Inflammatory macrophage (primary cell): ENCODE measurements around the gene MAP7.
A peak's percentile ranks its signal among the peaks of the same experiment; 100 is the strongest.
"Not testable (repeated sequence)": the region's sequence is repeated elsewhere in the genome, so short reads cannot be mapped to it uniquely, and the experiment has no call there.

Experiments used
- DNase-seq, 2 donors: peaks; one replicate each; pipeline ENCODE4 v3.0.0-alpha.2; 2020 to 2022

Gene MAP7

DNA sequence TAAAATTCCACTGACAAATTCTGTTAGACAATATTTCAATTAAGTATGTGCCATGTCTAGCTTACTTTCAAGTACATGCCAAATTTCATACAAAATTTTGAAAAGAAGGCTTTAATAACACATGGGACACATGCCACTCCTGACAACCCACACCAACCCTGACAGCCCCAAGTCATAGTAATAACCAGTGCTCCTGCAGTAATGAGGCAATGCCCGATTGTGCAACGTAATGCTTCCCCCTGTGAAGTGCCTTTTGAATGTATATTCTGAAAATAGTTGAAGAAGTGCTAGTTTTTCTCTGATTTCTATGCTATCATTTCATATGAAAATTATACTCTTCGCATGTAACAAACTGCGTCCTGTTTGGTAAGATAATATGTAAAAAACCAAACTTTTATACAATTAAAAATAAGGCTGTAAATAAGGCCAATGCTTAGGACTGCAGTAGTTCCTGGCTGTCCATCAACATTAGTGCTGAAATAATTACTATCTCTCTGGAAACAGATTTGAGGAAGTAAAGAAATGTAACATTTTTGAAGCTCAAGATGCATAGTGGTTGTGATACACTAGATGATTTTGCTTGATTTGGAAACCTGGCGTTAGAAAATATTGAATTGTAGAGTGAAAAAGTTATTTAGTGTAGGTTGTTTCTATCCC is 134.7 kb downstream of the MAP7 start:
- DNase-seq, result peak; percentile 91 to 94

DNA sequence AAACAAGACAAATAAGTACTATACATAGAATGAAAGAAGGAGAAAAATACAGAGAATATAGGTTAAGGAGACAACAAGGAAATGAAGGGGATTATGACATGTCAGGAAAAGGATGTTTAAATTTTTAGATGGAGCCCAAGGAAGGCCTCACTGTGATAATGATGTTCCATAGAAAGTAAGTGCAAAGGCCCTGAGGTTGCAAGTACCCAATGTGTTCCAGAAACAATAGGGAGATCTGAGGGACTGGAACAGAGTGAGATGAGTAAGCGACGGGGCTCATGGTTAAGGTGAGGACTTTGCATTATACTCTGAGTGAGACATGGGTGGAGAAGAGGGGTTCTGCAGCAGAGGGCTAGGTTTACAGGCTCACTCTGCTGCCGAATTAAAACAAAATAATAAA is 137.8 kb downstream of the MAP7 start:
- DNase-seq, result no peak

DNA sequence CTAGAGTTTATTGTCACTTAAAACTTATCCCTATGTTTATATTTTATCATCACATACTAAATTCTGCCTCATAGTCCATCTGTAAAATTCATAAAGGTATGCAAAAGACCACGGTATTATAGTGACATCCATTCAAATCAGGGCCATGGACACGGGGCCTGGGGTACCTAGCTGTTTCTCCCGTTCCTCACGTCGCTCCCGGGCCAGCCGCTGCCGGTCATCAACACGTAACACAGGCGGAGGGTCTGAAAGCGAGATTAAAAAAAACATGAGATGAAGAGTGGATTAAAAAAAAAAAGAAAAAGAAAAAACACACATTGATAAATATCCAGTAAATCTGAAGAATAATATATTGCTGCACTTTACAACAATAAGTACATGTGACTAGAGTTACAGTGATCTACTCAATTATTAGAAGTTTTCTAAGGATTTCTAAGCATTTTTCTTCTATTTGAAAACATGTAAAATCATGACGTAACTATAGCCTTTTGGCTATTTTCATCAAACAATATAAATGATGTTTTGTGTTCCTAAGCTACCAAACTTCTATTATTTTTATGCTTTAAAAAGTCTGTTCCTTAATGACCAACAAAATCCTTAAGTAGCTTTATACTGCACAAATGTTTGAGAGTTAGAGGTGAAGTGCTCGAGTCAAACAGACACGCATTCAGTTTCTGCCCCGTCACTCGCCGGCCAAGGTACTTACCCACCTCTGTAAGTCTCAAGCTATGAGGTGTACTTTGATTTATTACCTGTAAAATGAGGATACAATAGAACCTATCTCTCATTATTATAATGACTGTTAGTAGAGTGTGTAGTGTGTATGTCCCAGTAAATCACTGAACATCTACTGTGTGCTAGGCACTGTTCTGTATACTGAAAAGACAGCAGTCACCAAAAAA is 138.5 kb downstream of the MAP7 start:
- DNase-seq, result no peak

DNA sequence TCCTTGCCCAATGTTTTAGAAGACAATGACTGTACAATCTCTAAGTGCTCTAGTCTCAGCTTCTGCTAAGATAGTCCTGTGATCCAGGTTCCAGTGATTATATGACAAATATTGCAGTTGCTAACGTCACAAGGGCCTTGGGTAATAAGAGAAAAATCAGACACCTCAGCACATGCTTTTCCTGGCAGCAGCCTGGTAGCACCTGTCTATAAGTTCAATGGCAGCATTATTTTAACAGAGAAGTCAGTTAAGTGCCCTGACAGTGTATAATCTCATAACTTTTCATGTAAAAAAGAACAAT is 139.2 kb downstream of the MAP7 start:
- no peak for DNase-seq

DNA sequence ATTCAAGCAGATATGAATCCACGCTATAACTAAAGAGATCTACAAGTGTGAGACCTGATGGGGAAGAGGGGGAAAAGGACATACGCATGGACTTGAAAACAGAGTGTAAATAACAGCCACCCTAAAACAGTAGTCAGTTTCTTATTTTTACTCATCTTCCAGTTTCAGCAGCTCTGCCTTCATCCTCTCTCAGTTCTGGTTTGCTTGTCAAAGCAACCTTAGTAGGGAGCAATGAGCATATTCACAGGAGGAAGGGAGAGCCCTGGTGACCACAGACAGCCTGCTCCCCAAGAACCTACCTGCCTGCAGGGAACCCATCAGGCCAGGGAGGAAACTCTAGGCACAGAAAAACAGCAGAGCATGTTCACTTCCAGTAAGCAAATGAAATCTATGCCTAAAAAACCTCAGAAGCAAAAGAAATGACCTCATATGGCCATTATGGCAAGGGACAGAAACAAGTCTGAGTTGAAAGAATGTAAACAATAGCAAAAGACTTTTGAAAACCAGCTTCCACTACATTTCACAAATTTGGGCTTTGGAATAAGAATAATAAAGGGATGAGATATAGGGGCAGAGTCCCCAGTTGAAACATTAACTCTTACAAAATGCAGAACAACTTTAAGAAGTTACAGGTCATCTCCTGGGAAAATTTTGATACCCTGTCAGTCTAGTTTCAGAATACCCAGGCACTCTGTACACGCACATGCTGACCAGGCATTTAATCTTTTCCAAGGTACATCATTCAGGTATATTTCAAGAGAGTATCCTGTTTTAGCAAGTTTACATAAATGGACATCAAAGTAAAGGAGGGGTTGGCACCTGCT is 139.8 kb downstream of the MAP7 start:
- DNase-seq, result no peak

DNA sequence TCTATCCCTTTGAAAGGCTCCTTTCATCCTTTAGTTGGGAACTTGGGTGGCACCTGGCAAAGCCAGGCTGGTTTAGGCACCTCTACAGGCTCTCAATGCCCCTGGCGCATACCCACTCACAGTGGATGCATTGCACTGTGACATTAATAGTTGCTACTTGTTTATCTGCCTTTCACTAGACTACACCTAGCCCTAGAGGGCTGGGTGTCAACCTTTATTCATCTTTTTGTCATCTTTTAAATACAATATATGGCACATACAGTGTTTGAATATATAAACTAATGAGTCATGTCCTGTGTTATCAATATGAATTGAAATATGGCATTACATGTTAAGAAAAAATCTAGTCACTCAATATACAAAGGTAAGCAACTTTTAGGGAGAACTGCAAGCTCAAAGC is 140.6 kb downstream of the MAP7 start:
- no peak for DNase-seq

DNA sequence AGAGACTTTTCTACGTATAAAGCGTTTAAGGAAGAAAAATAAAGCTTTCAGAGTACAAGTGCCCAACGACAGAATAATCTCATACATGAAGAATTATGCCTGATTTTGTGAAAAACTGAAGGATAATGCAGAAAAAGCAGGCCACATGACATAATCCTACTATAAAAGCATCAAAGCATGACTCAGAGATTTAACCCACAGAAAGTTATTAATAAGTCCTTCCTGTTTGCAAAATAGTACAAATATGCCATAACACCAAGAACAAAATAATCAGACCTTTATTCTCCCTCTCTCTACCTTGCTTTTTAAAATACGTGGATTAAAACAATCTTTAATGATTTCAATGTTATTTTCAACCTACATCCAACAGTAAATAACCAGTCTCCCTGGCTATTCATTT is 142.0 kb downstream of the MAP7 start:
- peak; percentile 47 to 72 for DNase-seq

DNA sequence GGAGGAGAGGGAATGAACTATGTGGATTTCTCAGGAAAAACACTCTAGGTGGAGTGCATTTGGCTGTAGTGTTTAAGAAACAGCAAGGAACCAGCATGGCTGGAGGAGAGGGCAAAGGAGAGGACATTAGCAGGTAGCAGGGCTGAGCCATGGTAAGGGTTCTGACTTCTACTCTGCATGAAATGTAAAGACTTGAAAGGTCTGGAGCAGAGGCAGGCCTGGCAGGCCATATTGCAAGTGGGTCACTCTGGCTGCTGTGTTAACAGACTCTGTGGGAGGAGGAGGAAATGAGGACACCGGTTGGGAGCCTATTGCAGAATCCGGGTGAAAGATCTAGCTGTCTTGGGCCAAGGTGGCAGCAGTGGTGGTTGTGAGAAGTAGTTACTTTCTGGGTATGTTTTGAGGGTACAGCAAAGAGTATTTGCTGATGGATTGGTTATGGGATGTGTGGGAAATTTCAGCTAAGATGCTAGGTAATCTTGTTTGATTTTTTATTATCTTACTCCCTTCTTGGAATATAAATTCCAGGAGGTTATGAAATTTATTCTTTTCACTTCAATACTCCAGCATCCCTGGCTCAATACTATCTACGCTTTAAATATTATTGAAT is 144.7 kb downstream of the MAP7 start:
- DNase-seq, result peak; percentile 90 to 92

DNA sequence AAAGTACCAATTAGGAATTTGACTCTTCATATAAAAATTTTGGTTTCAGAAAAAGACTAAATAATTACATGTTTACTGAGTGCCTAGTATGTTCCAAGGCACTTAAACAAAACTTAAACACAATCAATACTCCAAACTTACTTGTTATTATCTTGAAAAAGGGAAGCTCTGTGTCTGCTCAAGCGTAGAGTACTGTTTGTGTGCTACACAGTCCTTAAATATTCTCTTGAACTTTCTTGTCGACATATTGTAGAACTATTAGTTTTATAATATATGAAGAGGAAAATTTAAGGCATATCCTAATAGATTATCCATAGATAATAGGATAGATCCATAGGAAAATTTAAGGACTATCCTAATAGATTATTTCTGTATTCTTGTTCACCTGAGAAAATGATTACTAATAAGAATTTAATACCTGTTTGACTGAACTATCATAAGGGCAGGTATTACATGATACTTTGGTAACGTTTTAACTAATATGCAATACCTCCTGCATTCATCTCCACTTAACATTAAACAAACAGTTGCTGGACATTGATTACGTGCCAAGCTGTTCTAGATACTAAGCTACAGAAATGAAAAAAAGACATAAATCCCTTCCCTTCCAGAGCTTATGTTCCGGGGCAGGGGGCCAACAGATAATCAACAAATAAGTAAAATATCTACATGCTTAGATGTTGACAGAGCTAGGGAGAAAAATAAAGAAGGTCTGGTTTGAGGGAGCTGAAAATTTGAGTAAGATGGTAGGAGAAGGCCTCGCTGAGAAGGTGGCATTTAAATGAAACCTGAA is 145.4 kb downstream of the MAP7 start:
- no peak for DNase-seq

DNA sequence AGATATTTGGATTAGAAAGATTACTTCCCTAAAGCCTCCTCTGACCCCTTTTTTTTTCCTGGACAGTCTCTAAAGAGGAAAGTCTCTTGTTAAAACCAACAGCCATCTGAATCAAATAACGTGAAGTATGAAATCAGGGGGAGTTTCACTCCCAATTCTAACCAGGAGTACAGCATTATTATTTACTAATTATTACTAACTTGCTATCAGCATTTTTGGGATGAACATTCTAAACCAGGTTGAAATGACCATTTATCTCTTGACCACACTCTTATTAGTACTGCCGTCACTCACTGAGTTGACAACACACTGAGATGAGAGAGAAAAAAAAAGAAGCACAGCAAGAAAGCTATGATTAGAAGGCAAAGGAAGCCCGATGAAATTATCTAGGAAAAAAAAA is 146.2 kb downstream of the MAP7 start:
- DNase-seq, result no peak

DNA sequence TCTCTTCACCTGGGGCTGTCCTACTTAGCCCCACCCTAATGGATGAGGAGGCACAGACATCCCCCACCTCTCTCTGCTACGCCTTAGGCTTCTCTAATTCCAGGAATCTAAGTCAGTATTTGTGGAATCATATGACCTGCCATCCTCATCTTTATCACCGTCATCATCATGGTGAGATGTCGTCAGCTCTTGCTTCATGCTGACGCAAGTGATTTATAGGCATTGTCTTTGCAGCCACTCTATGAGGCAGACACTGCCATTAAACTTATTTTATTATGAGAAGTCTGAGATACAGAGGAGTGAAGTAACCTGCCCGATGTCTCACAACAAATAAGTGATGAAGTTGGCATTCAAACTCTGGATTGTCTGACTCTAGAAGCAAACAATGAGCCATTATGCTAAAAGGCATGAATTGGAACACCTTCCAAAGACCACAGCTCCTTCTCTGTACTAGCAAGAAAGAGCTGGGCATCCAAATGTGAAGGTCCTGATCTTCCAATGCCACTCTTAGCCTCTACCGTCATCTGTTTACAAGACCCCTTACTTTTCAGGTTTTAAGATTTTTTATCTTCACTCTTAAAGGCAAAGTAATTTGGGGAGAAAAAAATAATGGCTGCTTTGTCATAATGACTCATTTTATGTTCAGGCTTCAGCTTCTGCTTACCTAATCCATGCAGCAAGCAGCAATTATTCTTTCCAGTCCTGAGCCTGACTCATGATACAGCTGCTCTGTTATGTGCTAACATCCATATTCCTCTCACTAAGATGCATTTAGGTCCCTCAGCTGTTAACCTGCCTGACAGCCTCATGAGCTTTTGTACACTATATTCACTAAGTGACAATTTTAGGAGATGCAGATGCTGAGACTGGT is 146.9 kb downstream of the MAP7 start:
- DNase-seq, result peak; percentile 83 to 88

DNA sequence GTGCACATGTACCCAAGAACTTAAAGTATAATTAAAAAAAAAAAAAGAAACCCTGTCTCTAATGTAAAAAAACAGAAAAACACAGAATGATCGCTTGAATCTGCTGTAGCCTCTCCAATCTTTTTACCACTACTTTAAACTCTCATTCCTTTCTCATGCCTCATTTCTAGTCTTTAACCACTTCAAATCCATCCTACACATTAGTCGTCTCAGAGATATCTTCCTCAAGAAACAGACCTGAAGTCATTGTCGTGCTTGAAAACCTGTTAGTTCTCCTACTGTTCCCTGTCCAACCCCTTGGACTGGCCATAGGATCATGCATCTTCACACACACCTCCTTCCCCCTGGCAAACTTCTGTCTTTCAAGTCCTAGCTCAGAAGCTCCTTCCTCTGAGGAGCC is 148.5 kb downstream of the MAP7 start:
- DNase-seq, result no peak

DNA sequence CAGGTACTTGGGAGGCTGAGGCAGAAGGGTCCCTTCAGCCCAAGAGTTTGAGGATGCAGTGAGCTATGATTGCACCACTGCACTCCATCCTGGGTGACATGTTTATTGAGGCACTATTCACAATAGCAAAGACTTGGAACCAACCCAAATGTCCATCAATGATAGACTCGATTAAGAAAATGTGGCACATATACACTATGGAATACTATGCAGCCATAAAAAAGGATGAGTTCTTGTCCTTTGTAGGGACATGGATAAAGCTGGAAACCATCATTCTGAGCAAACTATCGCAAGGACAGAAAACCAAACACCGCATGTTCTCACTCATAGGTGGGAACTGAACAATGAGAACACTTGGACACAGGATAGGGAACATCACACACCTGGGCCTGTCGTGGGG is 149.0 kb downstream of the MAP7 start:
- DNase-seq, result not testable (repeated sequence)

DNA sequence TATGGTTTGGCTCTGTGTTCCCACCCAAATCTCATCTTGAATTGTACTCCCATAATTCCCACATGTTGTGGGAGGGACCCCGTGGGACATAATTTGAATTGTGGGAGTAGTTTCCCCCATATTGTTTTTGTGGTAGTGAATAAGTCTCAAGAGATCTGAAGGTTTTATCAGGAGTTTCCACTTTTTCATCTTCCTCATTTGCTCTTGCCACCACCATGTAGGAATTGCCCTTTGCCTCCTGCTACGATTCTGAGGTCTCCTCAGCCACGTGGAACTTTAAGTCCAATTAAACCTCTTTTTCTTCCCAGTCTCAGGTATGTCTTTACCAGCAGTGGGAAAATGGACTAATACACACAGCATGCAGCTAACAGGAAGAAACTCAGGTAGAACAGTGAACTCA is 151.8 kb downstream of the MAP7 start:
- DNase-seq, result peak in 1 of 2 donors; percentile 13

DNA sequence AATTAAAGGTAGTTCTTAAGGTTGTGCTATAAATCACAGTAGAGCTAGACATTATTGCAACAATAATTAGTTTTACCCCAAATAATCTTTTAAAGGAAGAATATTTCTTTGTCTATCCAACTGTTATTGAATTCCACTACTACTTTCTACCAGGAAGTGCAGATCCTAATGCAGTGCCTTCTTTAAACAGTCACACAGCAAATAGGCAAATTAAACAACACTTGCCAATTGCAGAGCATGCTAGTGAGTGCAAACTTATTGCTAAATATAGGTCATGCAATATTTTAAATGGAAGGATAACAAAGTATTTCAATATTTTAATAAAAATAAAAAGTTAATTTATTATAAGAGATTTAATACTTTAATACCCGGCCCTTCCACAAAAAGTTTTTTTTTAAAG is 153.3 kb downstream of the MAP7 start:
- DNase-seq, result no peak

DNA sequence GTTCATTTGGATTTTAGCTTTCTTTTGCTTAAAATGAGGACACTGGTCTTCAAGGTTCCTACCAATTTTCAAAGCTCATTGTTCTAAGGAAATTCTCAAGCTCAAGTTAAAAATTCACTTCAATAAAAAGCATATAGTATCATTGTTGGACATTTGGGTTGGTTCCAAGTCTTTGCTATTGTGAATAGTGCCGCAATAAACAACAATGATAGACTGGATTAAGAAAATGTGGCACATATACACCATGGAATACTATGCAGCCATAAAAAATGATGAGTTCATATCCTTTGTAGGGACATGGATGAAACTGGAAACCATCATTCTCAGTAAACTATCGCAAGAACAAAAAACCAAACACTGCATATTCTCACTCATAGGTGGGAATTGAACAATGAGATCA is 159.3 kb downstream of the MAP7 start:
- not testable (repeated sequence) for DNase-seq

DNA sequence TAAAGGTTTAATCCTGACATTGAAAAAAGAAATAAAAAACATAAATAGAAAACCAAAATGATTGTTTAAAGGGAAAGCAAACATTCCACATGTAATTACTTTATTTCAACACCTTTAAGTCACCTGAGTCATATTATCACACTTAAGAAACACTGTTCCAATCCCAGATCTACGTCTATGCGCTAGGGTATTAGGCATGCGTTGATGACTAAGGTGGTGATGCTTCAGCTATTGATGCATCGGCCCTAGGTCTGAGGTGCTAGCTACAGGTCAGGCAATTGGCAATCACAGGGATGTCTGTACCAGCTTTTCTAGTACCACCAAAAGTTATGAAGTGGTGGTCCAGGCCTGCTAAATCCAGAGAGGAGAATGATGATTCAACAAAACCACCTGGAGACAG is 162.9 kb downstream of the MAP7 start:
- DNase-seq, result no peak

DNA sequence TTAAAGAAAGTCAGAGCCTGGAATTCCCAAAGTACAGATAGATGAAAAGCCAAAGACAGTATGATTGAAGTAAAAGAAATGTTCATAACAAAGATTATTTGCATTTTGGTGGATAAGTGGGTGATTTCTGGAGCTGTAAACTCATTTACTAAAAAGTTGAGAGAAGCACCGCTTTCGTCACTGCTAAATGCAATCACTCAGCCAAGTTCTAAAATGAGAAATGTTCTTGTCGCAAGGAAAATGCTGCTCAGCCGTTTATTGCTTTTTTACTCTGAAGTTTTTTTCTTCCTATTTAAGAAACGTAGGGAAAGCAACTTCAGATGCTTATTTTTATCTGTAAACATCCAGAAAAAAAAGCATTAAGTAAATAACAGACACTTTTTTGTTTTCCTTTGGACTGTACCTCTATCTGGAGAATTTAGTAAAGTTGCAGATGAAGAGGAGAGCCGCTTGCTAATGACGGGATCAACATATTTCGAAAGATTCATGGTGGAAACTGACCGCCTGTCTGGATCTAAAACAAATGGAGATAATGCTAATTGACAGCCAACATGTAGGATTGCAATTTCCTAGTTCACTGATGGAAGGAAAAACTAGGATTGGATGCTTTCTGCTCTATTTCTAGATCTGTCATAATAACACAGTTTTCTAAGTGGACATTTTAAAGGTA is 166.8 kb downstream of the MAP7 start:
- no peak for DNase-seq

DNA sequence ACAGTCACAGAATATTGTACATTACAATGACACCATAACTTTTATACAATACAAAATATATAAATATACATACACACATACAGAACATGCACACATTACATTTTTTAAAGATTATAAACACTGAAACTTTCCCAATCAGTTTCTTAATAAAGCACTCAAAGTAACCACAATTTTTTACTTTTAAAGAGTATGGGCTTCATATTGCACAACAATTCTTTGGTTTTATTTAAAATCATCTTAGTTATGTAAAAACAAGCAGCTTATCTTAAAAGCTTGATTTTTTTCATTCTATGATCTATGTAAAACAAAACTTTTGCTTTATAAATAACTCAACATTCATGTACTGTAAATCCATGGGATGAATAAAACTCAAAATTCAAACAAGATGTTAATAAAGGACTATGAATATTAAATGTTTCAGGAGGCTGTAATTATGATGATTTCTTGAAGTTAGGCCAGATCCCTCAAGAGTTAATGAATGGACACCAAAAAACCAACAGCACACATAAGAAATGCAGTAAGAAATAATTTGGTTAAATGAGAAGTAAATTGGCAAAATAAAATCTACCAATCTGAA is 167.5 kb downstream of the MAP7 start:
- DNase-seq, result no peak

DNA sequence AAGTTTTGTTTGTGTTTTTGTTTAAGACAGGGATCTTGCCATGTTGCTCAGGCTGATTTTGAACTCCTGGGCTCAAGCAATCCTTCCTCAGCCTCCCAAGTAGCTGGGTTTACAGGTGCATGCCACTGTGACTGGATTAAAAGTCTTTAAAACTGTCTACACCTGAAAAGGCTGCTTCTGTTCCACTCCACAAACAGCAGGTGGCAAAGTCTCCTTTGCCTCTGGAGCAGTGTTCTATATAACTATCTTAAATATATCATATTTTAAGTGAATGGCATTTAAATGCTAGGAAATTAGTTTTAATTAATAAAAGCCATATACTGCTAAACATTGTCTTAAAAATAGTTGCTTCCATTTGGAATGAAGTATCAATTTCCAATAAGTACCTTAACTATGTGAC is 171.3 kb downstream of the MAP7 start:
- peak in 1 of 2 donors; percentile 13 for DNase-seq
